ENCODE results near the gene HIP1R.

The HIP1R gene

DNA sequence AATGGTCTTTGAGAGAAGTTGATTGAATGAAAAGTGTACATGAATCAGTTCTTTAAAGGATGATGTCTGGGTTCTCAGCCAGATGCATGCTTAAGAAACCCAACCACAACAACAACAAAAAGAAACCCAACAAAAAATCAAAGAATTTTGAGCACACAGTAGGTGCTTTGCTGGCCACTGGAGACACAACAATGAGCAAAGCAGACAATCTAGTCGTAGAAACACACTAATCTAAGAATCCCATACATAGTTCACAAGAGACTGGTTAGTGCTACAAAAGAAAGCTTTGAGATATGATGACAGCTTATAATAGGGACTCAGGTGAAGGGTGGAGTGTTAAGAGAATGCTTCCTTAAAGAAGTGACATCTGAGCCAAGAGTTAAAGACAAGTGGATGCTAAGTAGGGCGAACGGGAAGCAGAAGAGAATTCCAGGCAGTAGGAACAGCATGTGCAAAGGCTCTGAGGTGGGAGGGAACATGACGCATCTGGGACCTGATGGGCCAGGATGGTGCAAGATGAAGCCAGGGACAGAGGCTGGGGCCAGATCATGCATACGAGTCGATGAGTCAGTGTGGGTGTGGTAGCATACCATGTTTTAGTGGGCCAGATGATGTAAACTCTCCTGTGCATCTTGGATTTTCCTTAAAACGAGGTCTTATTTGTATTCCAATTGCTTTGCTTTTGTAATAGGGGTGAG lies 4.6 kb upstream of the HIP1R start:
- DNase-seq (ENCODE audit: low read depth): no peak

DNA sequence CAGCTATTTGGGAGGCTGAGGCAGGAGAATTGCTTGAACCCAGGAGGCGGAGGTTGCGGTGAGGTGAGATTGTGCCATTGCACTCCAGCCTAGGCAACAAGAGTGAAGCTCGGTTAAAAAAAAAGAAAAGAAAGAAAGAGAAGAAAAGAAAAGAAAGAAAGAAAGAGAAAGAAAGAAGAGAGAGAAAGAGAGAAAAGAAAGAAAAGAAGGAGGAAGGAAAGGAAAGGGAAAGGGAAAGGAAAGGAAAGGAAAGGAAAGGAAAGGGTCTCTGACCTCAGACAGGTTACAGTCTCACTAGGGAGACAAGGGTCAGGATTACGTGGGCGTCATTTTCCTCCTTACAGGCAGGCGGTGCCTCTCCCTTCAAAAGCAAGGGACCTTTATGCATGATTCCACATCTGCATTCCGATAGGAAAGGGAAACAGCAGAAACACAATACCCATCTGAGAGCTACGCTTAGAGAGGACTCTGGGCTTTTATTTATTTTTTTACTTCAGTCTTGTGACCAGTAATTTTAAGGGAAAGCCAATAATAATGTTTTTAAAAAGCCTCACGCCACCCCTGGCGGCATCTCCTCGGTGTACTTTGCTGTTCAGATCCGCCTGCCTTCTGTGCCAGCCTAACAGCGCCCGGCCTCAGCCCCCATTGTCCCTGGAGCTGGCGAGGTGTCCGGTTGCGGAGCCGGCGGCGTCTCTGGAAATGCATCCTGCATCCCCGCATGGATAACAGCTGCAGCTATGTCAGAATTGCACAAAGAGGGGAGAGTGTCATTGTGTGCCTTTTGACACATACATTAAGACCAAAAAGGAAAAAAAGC lies 945 bp upstream of the HIP1R start:
- no peak for DNase-seq (ENCODE audit: low read depth)

DNA sequence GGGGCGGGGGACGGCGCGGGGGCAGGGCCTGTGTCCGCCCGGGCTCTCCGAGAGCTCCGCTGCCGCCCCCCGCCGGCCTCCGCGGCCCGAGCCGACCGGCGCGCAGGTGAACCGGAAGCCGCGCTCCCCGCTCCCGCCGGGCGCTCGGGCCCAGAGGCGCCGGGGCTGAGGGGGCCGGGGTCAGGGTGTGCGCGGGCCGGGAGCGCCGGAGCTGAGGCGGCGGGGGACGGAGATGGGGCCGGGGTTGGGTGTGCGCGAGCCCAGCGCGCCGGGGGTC lies 431 bp downstream of the HIP1R start:
- no peak for DNase-seq (ENCODE audit: low read depth)

DNA sequence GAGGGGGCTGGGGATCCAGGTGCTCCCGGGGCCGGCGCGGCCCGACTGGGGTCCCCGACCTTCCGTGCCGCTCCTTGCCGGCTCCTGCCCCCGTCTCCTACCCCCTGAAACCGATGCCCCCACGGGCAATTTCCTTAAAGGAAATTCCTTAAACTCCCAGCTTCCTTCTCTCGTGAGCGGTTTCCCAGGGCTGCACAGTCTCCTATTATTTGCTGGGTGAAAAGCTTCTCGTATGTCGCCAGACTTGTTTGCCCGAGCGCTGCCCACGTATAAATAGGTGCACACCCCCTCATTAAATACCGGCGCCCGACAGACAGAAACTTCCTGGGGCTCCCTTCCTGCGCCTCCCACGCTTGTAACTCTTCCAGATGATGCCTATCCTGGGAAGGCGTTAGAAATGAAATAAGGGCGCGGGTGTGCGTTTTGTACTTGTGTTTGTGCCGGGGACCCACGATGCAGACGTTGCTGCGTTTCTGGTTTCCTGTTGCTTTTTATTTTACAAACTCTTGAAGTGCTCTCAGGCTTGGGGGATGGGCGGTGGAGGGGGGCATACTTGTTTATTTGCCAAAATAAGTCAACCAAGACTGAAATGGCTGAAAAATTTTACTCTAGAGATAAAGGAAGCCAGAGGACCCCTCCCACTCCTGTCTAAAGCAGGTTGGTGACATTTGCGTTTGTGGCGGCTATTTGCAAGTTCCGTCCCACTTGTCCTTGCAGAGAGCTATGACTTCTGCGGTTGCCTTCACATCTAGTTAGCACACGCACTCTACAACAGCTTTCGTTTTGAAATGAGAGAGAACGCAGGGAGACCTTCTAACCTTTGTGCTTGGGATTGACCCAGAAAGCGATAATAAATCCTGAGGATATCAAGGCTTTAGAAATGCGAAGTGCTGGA lies 1.0 kb downstream of the HIP1R start:
- DNase-seq (ENCODE audit: low read depth): no peak

DNA sequence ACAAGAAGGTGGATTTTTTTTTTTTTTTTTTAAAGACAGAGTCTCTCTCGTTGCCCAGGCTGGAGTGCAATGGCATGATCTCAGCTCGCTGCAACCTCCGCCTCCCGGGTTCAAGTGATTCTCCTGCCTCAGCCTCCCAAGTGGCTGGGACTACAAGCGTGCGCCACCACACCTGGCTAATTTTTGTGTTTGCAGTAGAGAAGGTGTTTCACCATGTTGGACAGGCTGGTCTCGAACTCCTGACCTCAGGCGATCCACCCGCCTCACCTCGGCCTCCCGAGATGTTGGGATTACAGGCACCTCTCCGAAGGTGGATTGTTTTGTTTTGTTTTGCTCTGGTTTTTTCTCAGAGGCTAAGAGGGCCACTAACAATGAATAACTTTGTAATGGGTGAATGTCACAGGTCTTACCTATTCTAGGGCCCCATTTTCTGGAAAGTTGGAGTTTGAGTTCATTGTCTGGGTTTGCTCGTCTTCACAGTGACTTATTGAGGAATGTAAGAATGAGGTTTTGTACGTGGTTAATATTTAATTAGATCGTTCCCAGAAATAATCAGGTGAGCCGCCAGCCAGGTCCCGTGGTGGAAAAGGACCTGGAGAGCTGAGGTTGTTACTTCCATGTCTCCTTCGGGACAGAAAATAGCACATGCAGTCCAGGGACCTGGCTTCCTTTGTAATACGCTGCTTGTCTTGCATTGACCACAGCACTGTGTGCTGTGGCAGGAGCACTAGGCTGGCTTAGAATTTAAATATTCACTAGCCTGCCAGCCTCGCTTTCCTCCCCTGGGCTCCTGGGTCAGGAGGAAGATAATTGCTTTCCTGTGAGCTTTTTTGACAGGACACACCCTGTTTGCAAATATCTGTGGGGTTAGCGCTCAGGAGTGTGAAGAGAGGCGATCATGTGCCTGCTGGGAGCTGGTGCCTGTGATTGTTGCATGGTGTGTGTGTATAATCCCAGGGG lies 2.3 kb downstream of the HIP1R start:
- no peak for DNase-seq (ENCODE audit: low read depth)

DNA sequence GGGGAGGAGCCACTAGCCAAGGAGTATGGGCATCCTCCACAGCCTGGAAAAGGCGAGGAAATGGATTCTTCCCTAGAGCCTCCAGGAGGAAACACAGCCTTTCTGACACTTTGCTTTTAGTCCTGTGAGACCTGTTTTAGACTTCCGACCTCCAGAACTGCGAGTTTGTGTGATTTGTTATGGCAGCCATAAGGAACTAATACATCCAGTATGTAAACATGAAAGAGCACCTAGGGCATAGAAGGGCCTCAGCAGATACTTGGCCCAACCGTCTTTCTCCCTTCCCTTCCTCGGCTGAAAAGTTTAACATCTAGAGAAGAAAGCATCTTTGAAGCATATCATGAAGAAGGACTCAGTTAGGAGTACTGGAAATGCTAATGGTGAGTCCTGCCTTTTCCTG lies 3.6 kb downstream of the HIP1R start:
- no peak for DNase-seq (ENCODE audit: low read depth)

DNA sequence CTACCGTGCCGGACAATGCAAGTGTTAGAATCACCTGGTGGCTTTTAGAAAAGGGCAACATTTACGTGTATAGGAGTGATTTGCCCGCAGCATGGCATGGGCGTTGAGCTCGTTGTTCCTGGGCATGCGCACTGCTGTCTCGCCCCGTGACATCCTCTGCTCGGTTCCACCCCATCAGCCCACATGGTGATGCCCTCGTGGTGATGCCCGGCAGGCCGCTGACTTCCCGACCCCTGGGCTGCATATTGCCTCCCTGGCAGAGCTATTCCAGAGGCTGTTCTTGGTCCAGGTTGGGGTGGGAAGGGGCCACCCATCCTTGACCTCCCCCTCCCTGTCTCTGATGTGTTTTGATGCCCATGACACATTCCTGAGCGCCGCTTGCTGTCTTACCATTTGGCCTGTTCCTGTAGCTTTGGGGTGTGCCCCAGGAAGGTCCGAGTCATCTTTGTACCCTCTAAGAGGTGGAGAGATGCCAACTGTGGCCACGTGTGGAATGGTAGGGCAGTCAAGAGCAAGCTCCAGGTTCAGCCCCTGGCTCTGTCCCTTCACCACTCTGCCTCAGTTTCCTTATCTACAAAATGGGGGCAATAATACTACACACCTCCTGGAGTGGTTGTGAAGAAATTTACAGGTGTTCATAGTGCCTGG lies 4.8 kb downstream of the HIP1R start:
- no peak for DNase-seq (ENCODE audit: low read depth)

DNA sequence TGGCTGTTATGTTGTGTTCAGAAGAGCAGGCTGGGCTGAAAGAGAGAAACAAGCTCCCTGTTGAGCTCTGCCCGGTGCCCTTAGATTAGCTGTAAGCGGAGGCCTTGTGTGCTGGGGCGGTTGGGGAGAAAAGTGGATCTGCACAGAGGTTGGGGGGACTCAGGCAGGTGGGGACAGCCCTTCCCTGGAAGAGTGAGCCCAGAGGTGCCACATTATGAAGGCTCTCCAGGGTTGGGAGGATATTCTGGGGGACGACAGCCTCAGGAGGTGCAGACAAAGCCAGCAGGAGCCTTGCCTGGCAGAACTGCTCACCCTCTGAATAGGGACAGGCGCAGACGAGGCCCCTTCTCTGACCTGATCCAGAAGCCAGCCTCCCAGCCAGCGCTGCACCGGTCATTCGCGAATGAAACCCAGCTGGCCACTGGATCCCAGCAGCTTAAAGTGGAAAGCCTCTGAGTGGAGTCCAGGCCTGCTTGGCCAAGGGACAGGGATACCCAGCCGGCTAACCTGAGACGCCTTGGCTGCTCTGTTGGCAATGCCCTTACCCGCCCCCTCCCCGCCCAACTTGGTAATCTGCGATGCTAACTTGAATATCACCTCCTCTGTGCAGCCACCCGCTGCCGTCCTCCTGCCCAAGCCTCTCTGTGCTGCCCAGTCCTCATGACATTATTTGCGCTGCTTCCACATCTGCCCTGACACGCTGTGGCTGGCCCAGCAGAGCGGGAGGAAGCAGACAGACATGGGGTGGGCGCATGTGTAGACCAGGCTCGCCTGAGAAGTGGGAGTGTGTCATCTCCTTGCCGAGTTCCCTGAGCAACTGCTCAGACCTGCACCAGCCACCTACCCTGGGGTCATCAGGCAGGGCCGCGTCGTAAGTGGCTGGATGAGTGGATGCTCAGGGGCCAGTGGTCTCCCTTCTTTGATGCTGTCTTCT lies 5.6 kb downstream of the HIP1R start:
- DNase-seq (ENCODE audit: low read depth): no peak

DNA sequence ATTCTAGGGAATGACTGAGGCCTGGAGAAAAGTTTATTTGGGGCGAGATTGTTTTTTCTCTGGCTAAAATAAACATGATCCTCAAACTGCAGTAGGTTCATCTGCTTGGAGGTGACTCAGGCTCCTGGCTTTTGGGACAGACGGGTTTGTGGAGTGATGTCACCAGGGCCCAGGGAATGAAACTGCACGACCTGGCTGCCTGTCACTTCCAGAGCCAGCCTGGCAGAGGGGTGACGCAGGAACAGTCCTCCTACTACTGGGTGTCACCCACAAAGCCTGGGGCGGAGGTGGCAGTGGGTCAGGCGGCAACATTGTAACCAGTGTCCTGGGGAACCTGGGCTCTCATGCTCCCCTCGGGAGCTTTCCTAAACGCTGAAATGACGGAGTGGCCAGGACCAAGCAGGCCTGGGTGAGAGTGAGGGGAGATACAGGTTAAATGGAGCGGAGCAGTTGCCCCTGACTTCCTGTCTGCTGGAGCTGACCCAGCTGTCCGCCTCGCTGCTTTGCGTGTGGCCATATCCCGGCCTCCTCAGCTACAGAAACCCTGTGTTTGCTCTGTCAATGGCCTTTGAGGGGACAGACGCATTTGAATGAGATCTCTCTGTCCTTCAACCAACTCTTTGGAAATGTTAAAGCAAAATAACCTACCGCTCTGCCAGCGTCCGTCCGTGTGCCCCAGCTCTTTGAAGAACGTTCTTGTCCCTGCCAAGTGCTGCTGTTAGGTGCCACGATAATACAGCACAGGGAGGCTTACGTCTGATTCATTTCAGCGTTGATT lies 6.5 kb downstream of the HIP1R start:
- DNase-seq (ENCODE audit: low read depth): no peak

DNA sequence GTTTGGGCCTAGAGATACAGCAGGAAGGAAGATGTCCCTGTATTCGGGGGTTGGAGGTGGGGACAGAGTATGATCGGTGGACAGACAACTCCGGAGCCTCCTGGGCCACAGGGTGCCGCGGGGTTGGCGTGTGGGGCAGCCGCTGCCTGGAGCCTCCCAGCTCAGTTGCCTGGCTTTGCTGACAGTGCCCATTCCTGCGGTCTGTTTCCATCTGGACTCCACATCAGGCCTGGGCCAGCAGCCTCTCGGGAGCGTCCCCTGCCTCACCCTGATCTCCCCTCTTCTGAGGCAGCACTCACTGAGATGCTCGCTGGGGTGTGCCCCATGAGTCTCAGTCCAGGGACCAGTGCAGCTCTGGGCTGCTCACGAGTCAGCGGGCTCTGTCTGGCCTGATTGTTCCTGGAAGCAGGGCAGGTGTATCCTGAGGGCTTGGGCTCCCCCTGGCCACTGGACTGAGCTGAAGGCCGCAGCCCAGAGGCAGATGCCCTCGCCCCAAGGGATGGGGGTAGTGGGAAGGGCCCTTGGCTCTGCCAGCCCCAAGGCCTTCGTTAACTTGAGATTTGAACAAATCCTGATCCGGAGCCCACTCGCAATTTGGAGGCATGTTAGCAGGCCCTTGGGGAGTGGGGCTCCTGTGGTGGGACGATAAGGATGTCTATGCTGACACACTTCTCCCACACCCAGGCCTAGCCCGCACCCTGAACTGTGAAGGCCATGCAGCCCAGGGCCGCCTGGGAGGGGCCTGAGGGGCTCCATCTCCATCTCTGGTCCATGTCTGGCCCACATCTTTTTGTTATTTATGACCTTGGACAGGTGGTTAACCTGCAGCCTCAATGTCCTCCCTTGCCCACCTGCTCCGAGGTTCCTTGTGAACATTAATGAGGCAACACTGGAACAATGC lies 7.5 kb downstream of the HIP1R start:
- no peak for DNase-seq (ENCODE audit: low read depth)

DNA sequence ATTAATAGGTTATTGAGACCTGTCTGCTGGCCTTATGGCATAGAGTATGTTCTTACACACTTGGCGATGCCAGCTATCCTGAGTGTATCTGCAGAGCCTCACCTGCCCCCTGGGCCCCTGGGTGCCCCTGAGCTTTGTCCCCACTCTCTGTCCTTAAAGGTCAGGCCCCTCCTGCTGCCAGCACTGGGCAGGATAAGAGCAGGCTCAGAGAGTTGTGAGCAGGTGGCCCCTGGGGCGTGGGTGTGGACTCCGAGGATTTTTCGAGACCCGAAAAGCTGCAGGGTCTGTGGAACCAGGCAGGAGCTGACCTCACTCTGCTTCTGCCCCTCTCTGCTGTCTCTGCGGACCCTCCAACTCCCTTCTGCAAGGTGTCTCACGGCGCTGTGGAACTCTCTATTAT lies 8.2 kb downstream of the HIP1R start:
- no peak for DNase-seq (ENCODE audit: low read depth)

DNA sequence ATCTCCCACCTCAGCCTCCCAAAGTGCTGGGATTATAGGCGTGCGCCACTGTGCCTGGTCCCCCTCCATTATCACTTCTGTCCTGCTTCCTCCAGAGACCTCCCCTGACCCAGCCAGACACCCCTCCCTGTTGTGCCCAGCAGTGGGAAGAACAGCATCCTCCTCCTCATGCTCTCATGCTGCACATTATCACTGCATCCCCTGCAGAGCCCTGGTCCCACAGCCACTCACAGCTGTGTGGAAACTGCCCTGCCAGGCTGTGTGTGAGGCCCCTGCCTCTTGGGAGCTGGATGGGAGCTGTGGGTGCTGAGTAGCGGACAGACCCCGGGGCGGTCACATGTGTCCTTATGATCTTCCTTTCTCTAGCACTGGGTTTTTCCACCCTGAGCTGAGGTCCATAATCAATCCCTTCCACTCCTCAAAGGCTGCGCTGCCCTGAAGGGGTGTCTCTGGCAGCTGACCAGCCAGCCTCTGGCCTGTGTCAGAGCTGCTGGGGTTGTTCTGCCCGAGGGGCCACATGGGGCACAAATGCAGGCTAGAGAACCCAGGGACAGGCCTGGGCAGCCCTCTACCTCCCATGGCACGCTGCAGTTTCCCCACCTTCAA lies 9.2 kb downstream of the HIP1R start:
- no peak for DNase-seq (ENCODE audit: low read depth)

DNA sequence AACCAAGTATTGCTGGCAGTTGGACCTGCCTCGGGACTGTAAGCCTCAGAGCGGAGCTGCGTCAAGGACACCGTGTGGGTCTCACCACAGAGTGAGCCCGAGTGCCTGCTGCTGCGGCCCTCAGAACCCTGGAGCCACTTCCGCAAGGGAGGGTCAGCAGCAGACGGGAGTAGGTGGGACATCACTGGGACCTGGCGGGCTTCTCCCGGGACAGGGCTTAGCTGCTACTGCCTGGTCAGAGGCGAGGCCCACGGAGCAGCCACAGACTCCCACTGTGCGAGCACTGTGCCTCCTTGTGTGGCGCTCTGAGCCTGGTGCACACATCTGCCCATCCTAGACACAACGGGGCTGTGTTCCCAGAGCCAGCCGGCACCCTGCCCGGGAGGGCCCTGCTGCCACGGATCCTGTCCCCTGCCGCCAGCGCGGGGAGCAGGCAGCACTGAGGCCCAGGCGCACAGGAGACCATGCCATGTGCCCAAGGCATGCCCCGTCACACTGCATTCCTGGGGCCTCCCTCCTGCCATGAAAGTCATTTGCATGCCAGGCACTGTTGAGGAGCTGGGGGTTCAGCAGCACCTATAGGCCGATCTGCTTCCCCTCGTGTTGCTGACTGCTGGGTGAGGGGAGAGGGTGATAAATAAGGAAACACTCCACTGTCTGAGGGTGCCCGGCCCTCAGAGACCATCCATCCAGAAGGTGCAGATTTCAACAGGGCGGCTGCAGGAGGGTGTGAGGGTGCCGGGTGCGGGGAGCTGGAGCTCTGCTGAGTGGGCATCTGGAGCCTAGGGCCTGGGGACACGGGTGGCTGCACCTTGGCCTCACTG lies 10.0 kb downstream of the HIP1R start:
- no peak for DNase-seq (ENCODE audit: low read depth)

DNA sequence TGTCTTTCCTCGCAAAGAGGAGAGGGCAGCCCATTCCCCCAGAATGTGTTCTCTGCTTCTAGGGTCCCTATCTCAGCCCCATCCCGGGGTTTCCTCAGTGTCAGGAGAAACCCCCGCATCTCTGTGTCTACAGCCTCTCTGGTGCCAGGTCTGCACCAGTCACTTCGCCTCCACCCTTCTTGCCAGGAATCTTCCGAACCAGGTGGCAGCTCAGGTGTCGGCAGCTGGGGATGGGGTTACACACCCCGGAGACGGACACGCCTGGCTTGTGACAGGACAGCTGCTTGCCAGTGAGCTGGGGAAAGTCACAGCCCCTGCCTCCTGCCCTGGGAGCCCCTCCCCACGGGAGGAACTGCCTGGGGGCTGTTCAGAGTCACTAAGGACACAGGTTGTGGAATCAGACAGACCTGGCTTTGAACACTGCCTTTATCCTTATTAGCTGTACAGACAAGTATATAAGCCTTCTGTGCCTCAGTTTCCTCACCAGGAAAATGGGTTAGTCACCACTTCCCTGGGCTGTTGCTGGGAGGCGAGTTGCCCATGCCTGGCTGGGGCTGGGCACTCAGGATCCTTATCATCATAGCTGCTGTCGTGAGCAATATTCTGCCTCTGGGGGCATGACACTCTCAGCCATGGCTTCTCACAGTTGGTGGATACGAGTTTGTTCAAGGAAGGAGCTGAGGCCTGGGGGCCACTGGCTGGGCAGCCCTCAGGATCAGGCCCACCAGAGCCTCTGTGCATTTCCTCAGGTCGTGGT lies 10.8 kb downstream of the HIP1R start:
- no peak for DNase-seq (ENCODE audit: low read depth)

DNA sequence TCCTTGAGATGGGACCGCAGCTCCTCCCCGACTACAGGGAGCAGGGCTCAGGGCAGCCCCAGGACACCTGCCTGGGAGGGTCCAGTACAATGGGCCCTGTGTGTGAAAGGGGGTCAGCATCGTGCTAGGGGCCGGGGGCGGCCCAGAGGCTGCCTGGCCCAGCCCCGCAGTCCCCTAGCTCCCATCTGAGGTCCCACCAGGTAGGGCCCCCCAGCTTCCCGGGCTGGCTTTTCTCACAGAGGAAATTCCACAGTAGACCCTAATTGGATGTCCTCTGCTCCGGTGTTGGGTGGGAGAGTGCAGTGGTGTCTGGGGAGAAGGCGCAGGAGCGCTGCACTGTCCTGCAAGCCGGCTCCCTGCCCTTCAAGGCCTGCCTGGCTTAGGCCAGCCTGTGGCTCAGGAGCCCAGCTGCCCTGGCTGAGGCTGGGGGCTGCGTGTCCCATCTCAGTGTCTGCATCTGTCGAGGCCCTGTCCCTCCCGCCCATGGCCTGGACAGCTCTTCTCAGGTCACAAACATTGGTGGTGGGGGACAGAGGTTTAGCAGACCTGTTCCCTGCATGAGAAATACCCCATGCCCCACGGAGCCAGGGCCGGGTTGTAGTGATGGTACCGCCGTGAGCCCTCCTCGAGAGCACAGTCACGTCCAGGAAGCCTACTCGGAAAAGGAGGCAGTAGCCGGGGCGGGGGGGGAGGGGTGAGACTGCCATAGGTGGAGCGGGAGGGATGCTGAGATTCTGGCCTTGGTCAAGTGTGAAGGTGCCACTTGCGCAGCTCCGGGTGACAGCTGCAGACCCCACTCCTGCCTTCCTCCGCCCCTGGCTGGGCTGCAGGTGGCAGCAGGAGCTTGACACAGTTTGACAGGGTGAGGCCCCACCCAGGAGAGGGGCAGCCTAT lies 11.6 kb downstream of the HIP1R start:
- no peak for DNase-seq (ENCODE audit: low read depth)
